ENCODE results near the gene CASKIN1.
"Not testable (repeated sequence)": the region's sequence is repeated elsewhere in the genome, so short reads cannot be mapped to it uniquely, and the experiment has no call there.

CASKIN1 gene

DNA sequence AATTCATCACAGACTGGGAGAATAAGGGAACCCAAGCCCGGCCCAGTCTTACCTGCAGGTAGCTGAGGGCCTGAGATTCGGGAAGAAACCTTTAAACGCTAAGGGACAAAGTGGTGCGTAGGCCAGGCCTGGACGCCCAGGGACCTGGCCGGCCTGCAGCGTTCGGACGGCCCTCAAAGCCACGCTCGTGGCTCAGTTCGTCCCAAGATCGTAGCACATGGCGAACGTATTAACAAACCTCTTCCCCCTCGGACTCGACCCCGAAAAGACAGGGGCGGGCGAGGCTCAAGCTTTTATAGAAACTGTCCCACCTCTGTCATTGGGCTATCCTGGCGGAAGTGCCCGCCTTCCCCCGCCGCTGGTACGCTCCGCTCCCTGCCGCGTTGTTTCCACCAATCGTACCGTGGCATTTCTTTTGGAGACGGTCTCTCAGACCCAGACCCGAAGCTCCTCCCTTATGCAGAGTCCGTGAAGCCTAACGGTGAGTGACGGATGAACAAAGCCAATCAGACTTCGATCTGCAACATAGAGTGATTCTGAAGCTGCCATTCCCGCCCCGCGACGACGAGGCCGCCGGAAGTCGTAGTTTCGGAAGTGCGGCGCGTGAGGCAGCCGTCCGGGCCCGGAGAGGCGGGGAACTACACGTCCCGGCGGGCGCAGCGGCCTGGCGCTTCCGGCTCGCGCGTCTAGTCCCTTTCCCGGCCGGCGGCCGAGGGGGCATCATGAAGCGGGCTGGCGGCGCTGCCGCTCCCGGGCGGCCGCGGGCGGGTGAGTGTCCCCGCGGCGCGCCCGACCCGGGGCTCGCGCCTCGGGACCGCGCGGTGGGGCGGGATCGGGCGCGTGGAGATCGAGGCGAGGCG is 41.1 kb downstream of the CASKIN1 start, which contains the start of gene TRAF7:
Gene TRAF7, plus strand, starts transcription at position 692 of the 860 bp plus-strand sequence. CDS start 8,139 bp downstream, outside the sequence.
- DNase-seq (ENCODE audit: low spot score): peak; percentile 99

DNA sequence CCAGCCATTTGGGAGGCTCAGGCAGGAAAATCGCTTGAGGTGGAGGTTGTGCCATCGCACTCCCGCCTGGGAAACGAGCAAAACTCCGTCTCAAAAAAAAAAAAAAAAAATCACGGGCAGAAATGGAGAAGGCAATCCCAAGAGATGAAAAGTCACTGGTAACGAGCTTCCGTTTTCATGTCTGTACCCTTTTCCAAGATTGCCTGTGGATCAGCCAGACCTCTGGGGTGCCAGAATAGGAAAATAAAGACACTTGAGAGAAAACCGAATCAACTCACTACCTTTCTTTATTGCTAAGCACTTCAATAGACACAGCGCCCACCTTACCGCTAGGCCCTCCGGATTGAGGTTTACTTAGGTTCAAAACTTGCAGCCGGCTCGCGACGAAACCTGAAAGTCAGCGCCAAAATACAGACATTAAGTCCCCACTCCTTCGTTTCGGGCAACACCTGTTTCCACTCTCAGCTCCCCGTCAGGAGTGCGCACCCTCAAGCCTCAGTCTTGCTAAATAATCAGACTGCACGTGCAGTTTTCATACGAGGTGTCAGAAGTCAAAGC is 41.8 kb downstream of the CASKIN1 start:
- DNase-seq (ENCODE audit: low spot score): no peak

DNA sequence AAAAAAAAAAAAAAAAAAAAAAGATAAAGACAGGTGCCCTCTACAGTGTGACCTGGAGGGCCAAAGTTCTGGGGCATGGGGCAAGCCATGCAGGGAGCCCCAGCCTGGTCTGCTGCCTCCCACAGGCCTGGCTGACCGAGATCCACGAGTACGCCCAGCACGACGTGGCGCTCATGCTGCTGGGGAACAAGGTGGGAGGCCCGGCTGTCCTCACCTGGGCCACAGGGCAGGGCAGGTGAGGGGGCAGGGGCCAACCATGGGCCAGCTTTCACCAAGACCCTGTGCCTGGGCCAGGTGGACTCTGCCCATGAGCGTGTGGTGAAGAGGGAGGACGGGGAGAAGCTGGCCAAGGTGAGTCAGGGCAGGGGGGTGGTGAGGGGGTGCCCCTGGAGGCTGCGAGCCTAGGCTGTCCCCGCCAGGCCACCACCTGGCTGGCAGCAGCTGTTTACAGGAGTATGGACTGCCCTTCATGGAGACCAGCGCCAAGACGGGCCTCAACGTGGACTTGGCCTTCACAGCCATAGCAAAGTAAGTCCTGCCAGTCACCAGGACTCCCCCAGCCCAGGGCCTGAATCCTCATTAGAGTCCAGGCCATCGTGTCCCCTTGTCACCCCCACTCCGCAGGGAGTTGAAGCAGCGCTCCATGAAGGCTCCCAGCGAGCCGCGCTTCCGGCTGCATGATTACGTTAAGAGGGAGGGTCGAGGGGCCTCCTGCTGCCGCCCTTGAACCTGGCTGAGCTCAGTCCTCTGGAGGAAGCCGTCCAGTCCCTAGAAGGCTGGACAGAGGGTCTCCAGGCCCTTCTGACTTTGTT is 43.5 kb downstream of the CASKIN1 start:
- no peak for DNase-seq (ENCODE audit: low spot score)

DNA sequence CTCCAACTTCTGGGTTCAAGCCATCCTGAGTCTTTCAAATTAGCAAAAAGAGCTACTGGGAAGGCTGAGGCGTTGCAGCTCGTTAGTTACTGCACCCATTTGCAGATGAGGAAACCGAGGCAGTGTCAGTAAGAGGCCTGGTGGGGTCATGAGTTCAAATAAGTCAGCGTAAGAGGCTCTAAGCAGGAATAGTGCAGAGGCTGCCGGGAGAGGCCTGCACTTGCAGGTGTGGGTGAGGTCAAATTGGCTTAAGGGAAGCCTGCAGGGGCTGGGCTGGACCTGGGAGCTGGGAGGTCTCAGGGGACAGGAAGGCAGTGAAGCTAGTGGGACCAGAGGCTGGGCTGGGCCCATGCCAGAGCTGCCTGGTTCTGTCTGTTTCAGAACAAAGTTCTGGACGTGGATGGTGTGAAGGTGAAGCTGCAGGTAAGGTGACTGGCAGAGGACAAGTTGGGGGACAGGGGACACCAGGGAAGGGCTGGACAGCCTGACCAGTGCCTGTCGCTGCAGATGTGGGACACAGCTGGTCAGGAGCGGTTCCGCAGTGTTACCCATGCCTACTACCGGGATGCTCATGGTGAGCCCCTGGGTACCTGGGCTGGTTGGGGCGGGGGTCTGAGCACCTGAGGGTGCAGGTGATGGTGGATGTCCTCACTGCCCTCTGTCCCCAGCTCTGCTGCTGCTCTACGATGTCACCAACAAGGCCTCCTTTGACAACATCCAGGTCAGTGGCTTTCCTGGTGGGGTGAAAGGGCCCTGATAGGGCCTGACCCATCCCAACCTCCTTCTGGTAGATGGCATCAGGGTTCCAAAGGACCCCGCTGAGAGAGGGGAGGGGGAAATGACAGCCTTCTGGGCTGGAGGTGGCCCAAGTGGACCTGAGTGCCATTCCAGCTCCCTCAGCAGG is 45.0 kb downstream of the CASKIN1 start:
- no peak for DNase-seq (ENCODE audit: low spot score)

DNA sequence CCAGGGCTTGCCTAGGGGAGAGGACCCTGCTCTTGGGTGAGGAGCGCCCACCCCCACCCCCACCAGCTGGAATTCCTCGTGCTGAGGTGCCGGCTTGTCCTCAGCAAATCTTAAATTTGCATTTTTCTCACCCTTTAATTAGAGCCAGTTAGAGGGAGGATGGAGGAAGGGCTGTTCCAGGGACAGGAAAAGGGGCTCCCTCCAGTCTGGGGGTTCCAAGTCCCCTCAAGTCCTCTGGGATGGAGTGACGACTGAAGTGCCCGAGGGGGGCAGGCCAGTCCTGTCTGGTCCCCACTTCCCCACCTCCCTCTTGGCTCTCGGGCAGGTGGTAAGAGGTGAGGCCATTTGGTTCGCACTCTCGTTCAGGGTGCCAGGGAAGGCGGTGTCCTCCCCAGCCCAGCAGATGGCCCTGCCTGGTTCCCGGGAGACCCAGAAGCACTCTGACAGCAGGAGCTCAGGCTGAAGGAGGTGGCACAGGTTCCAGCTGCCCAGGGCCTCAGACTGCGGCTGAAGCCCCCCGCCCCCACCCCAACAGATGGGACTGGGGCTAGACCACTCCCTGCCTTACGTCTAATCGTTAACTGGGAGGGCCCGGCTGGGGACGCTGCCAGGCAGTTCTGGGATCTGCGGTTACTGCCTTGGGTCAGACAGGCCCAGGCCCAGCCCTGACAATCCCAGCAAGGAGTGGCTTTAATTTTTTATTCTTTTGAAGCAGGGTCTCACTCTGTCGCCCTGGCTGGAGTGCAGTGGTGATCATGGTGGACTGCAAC is 45.8 kb downstream of the CASKIN1 start:
- DNase-seq (ENCODE audit: low spot score): no peak

DNA sequence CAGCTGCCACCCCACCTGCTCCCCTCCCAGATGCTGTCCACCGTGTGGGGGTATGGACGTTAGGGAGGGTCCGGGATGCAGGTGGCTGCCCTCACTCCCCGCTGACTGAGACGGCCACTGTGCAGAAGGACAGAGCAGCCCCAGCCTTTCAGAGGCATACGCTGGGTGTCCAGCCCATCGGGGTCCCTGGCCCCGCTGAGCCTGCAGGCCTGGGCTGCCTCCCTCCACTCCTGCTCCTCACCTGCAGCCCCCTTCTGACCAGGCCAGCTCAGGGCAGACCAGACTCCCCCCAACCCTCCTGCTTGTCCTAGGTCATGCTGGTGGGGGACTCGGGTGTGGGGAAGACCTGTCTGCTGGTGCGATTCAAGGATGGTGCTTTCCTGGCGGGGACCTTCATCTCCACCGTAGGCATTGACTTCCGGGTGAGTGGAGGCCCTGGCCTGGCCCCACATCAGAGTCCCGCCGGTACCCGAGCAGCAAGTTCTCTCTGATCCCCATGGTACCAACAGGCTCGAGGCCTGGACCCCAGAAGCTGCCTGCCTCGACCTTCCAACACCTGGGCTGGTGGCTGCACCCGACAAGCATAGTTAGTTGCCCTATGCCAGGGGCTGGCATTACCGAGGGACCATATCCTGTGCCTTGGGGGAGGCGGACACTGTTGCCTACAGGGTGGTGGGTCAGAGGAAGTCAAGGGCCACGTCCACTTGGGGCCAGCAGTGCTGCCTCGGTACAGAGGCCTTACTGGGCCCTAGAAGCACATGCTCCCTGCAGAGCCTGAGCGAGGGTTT is 46.6 kb downstream of the CASKIN1 start:
- DNase-seq (ENCODE audit: low spot score): no peak

DNA sequence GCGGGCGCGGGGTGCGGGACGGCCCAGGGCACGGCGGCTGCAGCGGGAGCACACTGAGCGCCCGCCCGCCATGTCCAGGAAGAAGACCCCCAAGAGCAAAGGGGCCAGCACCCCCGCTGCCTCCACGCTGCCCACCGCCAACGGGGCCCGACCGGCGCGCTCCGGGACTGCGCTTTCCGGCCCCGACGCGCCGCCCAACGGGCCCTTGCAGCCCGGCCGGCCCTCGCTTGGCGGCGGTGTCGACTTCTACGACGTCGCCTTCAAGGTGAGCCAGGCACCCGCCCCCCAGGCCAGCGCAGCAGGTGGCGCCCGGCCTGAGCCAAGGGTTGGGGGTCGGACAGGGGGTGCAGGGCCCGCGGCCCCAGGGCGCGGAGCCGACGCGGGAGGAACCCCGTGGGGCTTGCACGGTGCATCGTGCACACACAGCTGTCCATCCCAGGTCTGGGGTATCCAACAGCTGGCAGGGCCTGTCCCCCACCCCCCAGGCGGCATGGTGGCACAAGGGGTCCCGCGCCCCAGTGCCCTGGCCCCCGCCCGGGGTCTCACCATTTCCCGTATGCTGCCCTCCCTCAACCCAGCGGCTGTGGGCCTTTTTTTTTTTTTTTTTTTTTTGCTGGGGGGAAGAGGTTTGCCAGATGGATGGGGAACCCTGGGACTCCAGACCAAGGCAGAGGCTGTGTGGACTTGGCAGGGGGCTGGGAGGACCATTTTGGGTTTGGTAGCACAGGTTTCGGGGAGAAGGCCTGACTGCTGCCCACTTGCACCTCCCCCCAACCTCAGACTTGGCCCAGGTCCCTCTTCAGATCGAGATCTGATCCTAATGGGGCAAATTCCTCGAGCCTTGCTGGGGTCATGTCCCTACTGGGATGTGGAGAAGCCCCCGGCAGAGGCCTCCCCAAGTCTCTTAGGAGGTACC is 47.4 kb downstream of the CASKIN1 start:
- DNase-seq (ENCODE audit: low spot score): no peak

DNA sequence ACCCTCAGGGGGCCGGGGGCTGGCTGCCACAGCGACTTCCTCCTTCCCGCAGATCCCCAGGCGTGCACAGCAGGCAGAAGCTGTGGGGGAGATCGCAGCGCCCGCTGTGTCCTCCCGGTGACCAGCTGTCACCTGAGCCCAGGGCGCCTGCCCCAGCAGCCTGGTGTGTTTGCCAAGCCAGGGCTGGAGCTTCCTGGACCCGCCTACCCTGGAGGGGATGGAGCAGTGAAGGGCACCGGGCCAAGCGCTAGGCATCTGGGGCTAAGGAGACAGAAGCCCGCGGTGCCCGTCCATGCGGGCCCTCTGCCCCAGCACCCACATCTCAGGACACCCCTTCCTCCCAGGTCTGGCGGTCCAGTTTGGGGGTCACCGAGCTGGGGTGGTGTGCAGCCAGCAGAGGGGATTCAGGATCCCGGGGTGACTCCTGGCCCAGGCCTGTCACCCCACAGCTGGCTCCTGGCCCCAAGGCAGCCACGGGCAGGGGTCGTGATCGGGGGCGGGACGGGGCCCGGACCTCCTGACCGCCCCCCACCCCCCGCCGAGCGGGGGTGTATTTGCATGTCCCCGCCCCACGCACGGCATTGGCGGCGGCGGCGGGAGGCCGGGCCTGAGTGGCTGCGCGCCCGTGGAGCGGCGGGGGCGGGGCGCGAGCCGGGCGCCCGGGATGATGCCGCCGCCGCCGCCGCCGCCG is 48.3 kb downstream of the CASKIN1 start, which contains the start of gene RAB26:
Gene RAB26, plus strand, starts transcription at position 645 of the 691 bp plus-strand sequence. CDS start 159 bp downstream, outside the sequence.
- DNase-seq (ENCODE audit: low spot score): peak; percentile 93

DNA sequence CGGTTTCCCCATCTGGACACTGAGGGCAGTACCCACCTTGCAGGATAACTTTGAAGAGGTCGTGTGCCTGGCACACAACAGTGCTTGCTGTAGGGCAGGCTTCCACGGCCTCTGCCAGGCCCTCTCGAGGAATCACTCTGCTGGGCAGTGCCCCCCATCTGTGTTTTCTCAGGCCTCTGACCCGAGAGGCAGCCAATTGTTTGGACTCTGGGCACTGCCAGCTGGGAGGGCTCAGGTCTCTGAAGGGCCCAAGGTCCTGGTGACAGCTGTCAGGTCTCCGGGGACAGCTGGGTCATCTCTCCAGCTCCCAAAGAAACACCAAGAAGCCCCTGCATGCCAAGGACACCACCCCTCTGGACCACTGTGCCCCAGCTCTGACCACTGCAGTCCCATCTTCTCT is 49.0 kb downstream of the CASKIN1 start:
- no peak for DNase-seq (ENCODE audit: low spot score)

DNA sequence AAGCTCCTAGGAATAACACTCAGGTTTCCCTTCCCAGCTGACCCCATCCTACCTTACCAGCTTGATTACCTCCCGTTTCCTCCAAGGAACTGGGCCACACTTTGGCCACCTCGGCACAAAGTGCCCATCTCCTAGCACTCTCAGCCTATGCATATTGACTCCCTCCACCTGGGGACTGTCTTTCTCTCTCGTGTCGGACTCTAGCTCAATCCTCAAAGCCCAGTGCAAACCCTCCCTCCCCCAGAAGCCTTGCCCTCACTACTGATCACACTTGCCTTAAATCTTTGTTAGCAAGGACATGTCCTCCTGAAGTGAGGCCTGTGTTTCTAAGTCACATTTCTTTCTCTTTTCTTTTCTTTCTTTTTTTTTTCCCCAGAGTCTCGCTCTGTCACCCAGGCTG is 50.6 kb downstream of the CASKIN1 start:
- DNase-seq (ENCODE audit: low spot score): no peak

DNA sequence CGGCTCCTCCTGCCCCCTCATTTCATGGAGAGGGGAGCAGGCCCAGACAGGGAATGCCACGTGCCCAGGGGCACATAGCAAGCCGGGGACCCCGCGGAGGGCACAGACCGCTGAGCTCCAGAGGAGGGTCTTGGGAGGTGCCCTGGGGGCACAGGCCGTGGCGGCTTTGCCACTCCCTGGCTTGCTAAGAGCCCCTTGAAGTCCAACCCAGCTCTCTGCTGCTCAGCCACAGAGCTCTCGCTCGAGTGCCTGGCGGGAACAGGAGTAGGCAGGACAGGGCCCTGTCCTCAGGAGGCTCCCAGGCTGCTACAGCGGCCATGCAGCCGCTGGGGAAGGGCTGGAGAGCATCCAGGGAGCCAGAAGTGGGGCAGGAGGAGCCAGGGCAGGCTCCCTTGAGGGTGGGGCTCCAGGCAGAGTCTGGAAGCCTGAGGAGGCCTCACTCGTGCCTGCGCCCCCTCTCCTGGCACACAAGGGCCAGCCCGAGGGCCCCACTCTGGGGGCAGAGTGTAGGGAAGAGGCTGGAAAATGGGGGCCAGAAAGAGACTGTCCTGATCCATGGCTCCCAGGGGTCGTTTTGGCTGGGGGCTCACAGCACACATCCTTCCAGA is 52.4 kb downstream of the CASKIN1 start:
- no peak for DNase-seq (ENCODE audit: low spot score)

DNA sequence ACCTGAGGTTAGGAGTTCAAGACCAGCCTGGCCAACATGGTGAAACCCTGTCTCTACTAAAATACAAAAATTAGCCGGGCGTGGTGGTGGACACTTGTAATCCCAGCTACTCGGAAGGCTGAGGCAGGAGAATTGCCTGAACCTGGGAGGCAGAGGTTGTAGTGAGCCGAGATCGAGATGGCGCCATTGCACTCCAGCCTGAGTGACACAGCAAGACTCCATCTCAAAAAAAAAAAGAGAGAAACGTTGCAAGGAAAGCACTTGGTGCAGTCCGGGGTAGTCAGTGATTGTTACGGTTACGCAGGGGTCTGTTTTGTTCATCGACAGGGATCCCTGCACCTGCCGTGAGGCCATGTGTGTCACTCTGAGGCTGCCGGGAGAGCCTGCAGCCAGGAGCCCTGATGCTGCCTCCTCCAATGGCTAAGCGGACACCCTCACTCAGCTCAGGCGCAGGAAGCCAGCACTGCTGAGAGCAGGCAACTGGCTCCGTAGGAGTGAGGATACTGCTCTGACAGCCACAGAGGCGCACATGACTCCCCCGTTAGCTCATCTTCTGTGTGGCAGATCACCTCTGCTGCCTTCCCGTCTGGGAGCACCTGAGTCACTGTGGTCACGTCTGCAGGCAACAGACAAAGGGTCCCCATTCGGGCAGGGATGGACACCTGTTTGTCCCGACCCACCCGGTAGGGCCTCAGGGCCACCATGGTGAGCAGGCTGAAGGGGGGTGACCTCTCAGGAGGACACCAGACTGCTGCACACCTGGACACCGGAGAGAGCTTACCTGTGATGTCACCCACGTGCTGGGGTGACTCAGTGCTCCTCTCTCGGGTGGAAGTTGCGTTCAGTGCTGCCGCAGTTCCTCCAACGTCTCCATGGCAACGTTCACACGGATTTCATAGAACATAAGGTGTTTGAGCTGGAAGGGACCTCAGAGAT is 53.2 kb downstream of the CASKIN1 start:
- peak; percentile 29 for DNase-seq (ENCODE audit: low spot score)

DNA sequence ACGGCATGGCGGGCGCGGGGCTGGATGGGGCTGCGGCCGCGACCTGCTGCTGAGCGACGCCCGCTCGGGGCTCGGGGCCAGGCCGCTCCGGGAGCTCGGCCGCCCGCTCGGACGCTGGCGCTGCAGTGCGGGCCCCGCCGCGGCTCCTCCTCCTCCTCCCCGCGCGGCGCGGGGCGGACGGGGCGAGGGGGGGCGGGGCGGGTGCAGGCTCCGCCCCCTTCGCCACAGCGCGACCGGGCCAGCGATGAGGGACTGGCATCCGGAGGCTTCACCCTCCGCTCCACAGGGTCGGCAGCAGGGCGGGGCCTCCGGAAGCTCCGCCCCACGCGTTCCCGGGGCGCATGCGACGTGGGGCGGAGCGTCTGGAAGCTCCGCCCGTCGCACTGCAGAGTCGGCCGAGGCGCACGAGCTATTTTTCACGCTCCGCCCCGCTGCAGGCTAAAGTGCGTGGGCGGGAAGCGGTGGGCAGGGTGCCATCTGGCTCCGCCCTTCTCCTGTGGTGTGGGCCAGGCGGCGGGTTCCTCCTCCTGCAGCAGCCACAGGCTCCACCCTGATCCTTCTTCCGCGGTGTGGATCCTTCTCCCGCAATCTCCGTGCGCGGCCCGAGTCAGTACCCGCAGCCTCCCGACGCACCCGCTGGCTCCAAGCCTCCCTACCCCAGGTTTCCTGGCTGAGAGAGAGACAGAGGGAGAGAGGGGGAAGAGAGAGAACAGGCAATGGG is 60.5 kb downstream of the CASKIN1 start, which contains the start of gene PKD1:
Gene PKD1, minus strand, starts transcription at position 129 of the 721 bp plus-strand sequence. CDS start 209 bp downstream, outside the sequence.
- not testable (repeated sequence) for DNase-seq (ENCODE audit: low spot score)

DNA sequence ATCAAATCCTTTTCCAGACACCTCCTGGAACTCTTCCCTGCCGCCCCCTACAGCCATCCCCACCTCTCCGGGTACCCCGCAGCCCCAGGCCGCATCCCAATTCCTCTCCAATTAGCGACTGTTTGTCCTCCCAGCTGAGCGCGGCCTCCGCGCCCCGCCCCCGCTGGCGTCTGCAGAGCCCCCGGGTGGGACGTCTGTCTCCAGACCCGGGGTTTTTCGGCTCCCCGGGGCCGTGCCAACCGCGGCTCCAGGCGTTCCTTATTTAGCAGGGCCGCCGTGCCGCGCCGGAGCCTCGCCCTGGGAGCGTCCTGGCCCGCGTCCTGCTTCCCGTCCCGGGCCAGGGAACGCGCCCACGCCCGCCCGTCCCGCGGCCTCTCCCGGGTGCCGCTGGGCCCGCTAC is 61.3 kb downstream of the CASKIN1 start:
- DNase-seq (ENCODE audit: low spot score): not testable (repeated sequence)

DNA sequence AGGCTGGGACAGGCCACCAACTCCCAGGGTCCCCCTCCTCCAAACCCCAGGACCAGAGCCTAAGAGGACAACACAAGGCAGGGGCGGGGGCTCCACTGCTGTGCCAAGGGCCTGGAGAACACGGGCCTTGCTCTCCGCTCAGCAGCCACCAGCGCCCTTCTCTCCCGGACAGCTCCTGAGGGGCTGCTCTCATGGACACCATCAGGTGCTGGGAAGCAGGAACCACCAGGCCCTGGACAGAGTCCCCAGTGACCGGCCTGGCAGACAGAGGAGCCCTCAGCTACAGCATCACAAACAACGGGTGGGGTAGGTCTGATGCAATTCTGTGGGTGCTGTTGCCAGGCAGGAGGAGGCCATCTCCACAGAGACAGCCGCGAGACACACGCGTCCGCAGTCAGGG is 62.6 kb downstream of the CASKIN1 start:
- DNase-seq (ENCODE audit: low spot score): not testable (repeated sequence)
